HepG2 (cell line): ENCODE data around the gene BABAM2. TPM values are rescaled to one million over a fixed set of nuclear protein-coding genes. Genes with fewer than 3 reads are reported as not detected.

Experiments used
- BCL6 ChIP-seq: IDR thresholded peaks from 2 replicates; pipeline ENCODE4 v1.6.1; 2016; ENCODE audit warnings: missing genetic modification reagents, missing compliant biosample characterization
- MYC ChIP-seq: sonication (generic); formaldehyde crosslinking; IDR thresholded peaks from 2 replicates; pipeline ENCODE4 v1.9.0; 2021; ENCODE audit warnings: missing genetic modification reagents, borderline replicate concordance
- RXRB ChIP-seq: IDR thresholded peaks from 2 replicates; pipeline ENCODE4 v1.6.1; 2016; ENCODE audit warnings: borderline replicate concordance, missing genetic modification reagents, missing compliant biosample characterization
- SNRNP70 ChIP-seq: fragments of 200-400 bp; formaldehyde crosslinking; IDR thresholded peaks from 2 replicates; pipeline ENCODE4 v1.6.1; 2017; ENCODE audit warnings: mild to moderate bottlenecking, low read depth, low read length, moderate library complexity
- SRSF4 ChIP-seq: fragments of 200-400 bp; formaldehyde crosslinking; IDR thresholded peaks from one replicate; pipeline ENCODE4 v1.6.1; 2018; ENCODE audit warnings: mild to moderate bottlenecking, low read depth, low read length, moderate library complexity; ENCODE audit not compliant: poor library complexity, severe bottlenecking
- ZFP90 ChIP-seq: sonication (generic); formaldehyde crosslinking; IDR thresholded peaks from 2 replicates; pipeline ENCODE4 v1.8.0; 2022; ENCODE audit warnings: missing genetic modification reagents, mild to moderate bottlenecking, inconsistent platforms, borderline replicate concordance
- ZNF17 ChIP-seq: sonication (generic); formaldehyde crosslinking; IDR thresholded peaks from 2 replicates; pipeline ENCODE4 v1.5.0; 2020; ENCODE audit warnings: mild to moderate bottlenecking, missing genetic modification reagents
- ZNF235 ChIP-seq: sonication (generic); formaldehyde crosslinking; IDR thresholded peaks from 2 replicates; pipeline ENCODE4 v1.8.1; 2023; ENCODE audit warnings: mild to moderate bottlenecking, missing genetic modification reagents, borderline replicate concordance
- ZNF383 ChIP-seq: sonication (generic); formaldehyde crosslinking; IDR thresholded peaks from 2 replicates; pipeline ENCODE4 v1.4.0; 2020; ENCODE audit warnings: missing genetic modification reagents, mild to moderate bottlenecking, borderline replicate concordance
- ZNF577 ChIP-seq: sonication (generic); formaldehyde crosslinking; IDR thresholded peaks from 2 replicates; pipeline ENCODE4 v1.4.0; 2020; ENCODE audit warnings: mild to moderate bottlenecking, low read depth, missing genetic modification reagents, borderline replicate concordance
- ZNF703 ChIP-seq: sonication (generic); formaldehyde crosslinking; IDR thresholded peaks from 2 replicates; pipeline ENCODE4 v1.5.1; 2020; ENCODE audit warnings: missing genetic modification reagents, mild to moderate bottlenecking, moderate library complexity, borderline replicate concordance
- ZNF773 ChIP-seq: sonication (generic); formaldehyde crosslinking; IDR thresholded peaks from 2 replicates; pipeline ENCODE4 v1.4.0; 2020; ENCODE audit warnings: missing genetic modification reagents, borderline replicate concordance
- ZNF777 ChIP-seq: sonication (generic); formaldehyde crosslinking; IDR thresholded peaks from 2 replicates; pipeline ENCODE4 v1.4.0; 2020; ENCODE audit warnings: missing genetic modification reagents
- ZSCAN12 ChIP-seq: sonication (generic); formaldehyde crosslinking; IDR thresholded peaks from 2 replicates; pipeline ENCODE4 v1.9.0; 2021; ENCODE audit warnings: mild to moderate bottlenecking, missing genetic modification reagents
- polyA plus RNA-seq, 8 experiments: library from polyadenylated mRNA; depleted of rRNA in 3 of 8; stranded (reverse) in 7 of 8; unstranded in 1 of 8; fragments of >200 nt; fragmentation: Illumina TruSeq in 4 of 8; extraction: Trizol in 4 of 8; gene quantifications; 2 replicates each; pipeline versions ENCODE4 v1.2.1 to v1.2.3, GENCODE V29; 2011 to 2016; ENCODE audit warnings: low read depth in 4 of 8, missing spikeins in 1 of 8, mixed read lengths in 1 of 8; ENCODE audit not compliant: insufficient read depth in 1 of 8
- total RNA-seq, 5 experiments: library from RNA; depleted of rRNA; stranded (reverse); fragments of >200 nt; fragmentation: Illumina TruSeq; extraction: Trizol; gene quantifications; 2 replicates each; pipeline ENCODE4 v1.2.3, GENCODE V29; 2016; ENCODE audit warnings: low read depth in 1 of 5
- TF ChIP-seq, protein P1 (sequence below): sonication (generic); formaldehyde crosslinking; IDR thresholded peaks from 2 replicates; pipeline ENCODE4 v1.8.0; 2022; ENCODE audit warnings: mild to moderate bottlenecking, missing genetic modification reagents, borderline replicate concordance
- TF ChIP-seq, protein P2 (sequence below): sonication (generic); formaldehyde crosslinking; IDR thresholded peaks from 2 replicates; pipeline ENCODE4 v1.4.0; 2020; ENCODE audit warnings: mild to moderate bottlenecking, low read depth, missing genetic modification reagents
- TF ChIP-seq, protein P3 (sequence below): sonication (generic); formaldehyde crosslinking; IDR thresholded peaks from 2 replicates; pipeline ENCODE4 v1.9.0; 2021; ENCODE audit warnings: missing genetic modification reagents, borderline replicate concordance
- TF ChIP-seq, protein P4 (sequence below): sonication (generic); formaldehyde crosslinking; IDR thresholded peaks from 2 replicates; pipeline ENCODE4 v1.8.1; 2023; ENCODE audit warnings: mild to moderate bottlenecking, inconsistent platforms, moderate library complexity, missing genetic modification reagents, borderline replicate concordance
- TF ChIP-seq, protein P5 (sequence below): sonication (generic); formaldehyde crosslinking; IDR thresholded peaks from 2 replicates; pipeline ENCODE4 v1.5.1; 2020; ENCODE audit warnings: missing genetic modification reagents, mild to moderate bottlenecking, borderline replicate concordance

Gene BABAM2
- total and polyA plus RNA-seq, 2 of the 13 experiments (the other 11 are each of a cell fraction or from before 2014, with no cell fraction given) = 24.9 to 28.0 TPM

- TF ChIP-seq ZNF703 (CRISPR knock-in tag) (no peak), SRSF4 (no peak), ZNF577 (no peak), MYC (peak; percentile 81), SNRNP70 (no peak), ZFP90 (CRISPR knock-in tag) (peak; percentile 71), ZNF777 (CRISPR knock-in tag) (peak; percentile 95), RXRB (CRISPR knock-in tag) (peak; percentile 82), ZNF235 (CRISPR knock-in tag) (no peak; the same call in 1 of the 2 replicates), ZNF773 (CRISPR knock-in tag) (no peak), ZNF17 (CRISPR knock-in tag) (no peak), BCL6 (CRISPR knock-in tag) (peak; percentile 77), ZNF383 (no peak), ZSCAN12 (CRISPR knock-in tag) (no peak)
- TF ChIP-seq, protein P1, sequence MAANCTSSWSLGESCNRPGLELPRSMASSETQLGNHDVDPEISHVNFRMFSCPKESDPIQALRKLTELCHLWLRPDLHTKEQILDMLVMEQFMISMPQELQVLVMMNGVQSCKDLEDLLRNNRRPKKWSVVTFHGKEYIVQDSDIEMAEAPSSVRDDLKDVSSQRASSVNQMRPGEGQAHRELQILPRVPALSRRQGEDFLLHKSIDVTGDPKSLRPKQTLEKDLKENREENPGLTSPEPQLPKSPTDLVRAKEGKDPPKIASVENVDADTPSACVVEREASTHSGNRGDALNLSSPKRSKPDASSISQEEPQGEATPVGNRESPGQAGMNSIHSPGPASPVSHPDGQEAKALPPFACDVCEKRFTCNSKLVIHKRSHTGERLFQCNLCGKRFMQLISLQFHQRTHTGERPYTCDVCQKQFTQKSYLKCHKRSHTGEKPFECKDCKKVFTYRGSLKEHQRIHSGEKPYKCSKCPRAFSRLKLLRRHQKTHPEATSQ (CRISPR knock-in tag) = peak; percentile 96; the same call in 1 of the 2 replicates
- TF ChIP-seq, protein P2, sequence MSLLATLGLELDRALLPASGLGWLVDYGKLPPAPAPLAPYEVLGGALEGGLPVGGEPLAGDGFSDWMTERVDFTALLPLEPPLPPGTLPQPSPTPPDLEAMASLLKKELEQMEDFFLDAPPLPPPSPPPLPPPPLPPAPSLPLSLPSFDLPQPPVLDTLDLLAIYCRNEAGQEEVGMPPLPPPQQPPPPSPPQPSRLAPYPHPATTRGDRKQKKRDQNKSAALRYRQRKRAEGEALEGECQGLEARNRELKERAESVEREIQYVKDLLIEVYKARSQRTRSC = peak; percentile 80; the same call in 1 of the 2 replicates
- TF ChIP-seq, protein P3, sequence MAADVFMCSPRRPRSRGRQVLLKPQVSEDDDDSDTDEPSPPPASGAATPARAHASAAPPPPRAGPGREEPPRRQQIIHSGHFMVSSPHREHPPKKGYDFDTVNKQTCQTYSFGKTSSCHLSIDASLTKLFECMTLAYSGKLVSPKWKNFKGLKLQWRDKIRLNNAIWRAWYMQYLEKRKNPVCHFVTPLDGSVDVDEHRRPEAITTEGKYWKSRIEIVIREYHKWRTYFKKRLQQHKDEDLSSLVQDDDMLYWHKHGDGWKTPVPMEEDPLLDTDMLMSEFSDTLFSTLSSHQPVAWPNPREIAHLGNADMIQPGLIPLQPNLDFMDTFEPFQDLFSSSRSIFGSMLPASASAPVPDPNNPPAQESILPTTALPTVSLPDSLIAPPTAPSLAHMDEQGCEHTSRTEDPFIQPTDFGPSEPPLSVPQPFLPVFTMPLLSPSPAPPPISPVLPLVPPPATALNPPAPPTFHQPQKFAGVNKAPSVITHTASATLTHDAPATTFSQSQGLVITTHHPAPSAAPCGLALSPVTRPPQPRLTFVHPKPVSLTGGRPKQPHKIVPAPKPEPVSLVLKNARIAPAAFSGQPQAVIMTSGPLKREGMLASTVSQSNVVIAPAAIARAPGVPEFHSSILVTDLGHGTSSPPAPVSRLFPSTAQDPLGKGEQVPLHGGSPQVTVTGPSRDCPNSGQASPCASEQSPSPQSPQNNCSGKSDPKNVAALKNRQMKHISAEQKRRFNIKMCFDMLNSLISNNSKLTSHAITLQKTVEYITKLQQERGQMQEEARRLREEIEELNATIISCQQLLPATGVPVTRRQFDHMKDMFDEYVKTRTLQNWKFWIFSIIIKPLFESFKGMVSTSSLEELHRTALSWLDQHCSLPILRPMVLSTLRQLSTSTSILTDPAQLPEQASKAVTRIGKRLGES (CRISPR knock-in tag) = no peak
- TF ChIP-seq, protein P4, sequence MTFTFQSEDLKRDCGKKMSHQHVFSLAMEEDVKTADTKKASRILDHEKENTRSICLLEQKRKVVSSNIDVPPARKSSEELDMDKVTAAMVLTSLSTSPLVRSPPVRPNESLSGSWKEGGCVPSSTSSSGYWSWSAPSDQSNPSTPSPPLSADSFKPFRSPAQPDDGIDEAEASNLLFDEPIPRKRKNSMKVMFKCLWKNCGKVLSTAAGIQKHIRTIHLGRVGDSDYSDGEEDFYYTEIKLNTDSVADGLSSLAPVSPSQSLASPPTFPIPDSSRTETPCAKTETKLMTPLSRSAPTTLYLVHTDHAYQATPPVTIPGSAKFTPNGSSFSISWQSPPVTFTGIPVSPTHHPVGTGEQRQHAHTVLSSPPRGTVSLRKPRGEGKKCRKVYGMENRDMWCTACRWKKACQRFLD (CRISPR knock-in tag) = no peak
- TF ChIP-seq, protein P5, sequence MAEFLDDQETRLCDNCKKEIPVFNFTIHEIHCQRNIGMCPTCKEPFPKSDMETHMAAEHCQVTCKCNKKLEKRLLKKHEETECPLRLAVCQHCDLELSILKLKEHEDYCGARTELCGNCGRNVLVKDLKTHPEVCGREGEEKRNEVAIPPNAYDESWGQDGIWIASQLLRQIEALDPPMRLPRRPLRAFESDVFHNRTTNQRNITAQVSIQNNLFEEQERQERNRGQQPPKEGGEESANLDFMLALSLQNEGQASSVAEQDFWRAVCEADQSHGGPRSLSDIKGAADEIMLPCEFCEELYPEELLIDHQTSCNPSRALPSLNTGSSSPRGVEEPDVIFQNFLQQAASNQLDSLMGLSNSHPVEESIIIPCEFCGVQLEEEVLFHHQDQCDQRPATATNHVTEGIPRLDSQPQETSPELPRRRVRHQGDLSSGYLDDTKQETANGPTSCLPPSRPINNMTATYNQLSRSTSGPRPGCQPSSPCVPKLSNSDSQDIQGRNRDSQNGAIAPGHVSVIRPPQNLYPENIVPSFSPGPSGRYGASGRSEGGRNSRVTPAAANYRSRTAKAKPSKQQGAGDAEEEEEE (CRISPR knock-in tag) = peak; percentile 86; the same call in 1 of the 2 replicates
Measured at GRCh38 chr2:27890146-27890923, at the start of gene BABAM2, which contains the start of gene RBKS (continued).
